NCI-H446 treated with DMSO at 0.1 percent for 48 hours (cell line): ENCODE measurements around the gene MRPL27.
"Not testable (repeated sequence)": the region's sequence is repeated elsewhere in the genome, so short reads cannot be mapped to it uniquely, and the experiment has no call there.

Experiments used
- DNase-seq: peaks from one replicate; lab custom pipeline; 2025; lab: John Stamatoyannopoulos, UW

MRPL27 gene

GRCh38 chr17:50372758-50373556 is at the start of gene MRPL27, which contains the start of gene EME1:
MRPL27 (minus strand) TSS chr17:50373184; CDS start chr17:50373170, 14 bp downstream.
EME1 (plus strand) TSS chr17:50373229; CDS start chr17:50375209, 1,980 bp downstream.
- peak; percentile 78 for DNase-seq

GRCh38 chr17:50422738-50423137 is 49.8 kb upstream of the MRPL27 start:
- no peak for DNase-seq

GRCh38 chr17:50421308-50422051 is 48.5 kb upstream of the MRPL27 start:
- DNase-seq: no peak

- DNase-seq: no peak
Observed at GRCh38 chr17:50420419-50421112, 47.6 kb upstream of the MRPL27 start.

- not testable (repeated sequence) for DNase-seq
Observed at GRCh38 chr17:50419577-50419976, 46.6 kb upstream of the MRPL27 start.

GRCh38 chr17:50414808-50415207 is 41.8 kb upstream of the MRPL27 start:
- no peak for DNase-seq

- DNase-seq: no peak
Observed at GRCh38 chr17:50412188-50412732, 39.3 kb upstream of the MRPL27 start.

GRCh38 chr17:50407921-50408320 is 34.9 kb upstream of the MRPL27 start:
- DNase-seq: no peak

GRCh38 chr17:50406578-50406977 is 33.6 kb upstream of the MRPL27 start:
- DNase-seq: no peak

- DNase-seq: not testable (repeated sequence)
Observed at GRCh38 chr17:50405351-50405750, 32.4 kb upstream of the MRPL27 start.

- not testable (repeated sequence) for DNase-seq
Observed at GRCh38 chr17:50399591-50399990, 26.6 kb upstream of the MRPL27 start.

- not testable (repeated sequence) for DNase-seq
Observed at GRCh38 chr17:50398672-50399071, 25.7 kb upstream of the MRPL27 start.

GRCh38 chr17:50397919-50398285 is 24.9 kb upstream of the MRPL27 start:
- DNase-seq: no peak

GRCh38 chr17:50397111-50397918 is 24.3 kb upstream of the MRPL27 start, which contains the start of gene LRRC59:
LRRC59 (minus strand) TSS chr17:50397523; CDS start chr17:50397317, 206 bp downstream.
- DNase-seq: peak; percentile 42

- DNase-seq: no peak
Observed at GRCh38 chr17:50396261-50397110, 23.5 kb upstream of the MRPL27 start.

- no peak for DNase-seq
Observed at GRCh38 chr17:50394711-50395110, 21.7 kb upstream of the MRPL27 start.

GRCh38 chr17:50393700-50394099 is 20.7 kb upstream of the MRPL27 start:
- no peak for DNase-seq

GRCh38 chr17:50392621-50393020 is 19.6 kb upstream of the MRPL27 start:
- no peak for DNase-seq

GRCh38 chr17:50389534-50389933 is 16.6 kb upstream of the MRPL27 start:
- DNase-seq: no peak

- DNase-seq: no peak
Observed at GRCh38 chr17:50388728-50389127, 15.7 kb upstream of the MRPL27 start.
